Suprapubic skin (tissue), 4 donors: Measurements from ENCODE around the gene ARHGAP30. TPM values are rescaled to one million over a fixed set of nuclear protein-coding genes. Genes with fewer than 3 reads are reported as not detected.

Source experiments
- DNase-seq, 2 donors: peaks; one replicate each; pipeline ENCODE4 v3.0.0-alpha.2; 2019; ENCODE audit warnings: low spot score in 2 of 2
- H3K27ac ChIP-seq: fragments of 200-600 bp; sonication (generic); one replicate; pipeline ENCODE4 v1.5.1; 2019
- H3K27me3 ChIP-seq: fragments of 200-600 bp; sonication (generic); one replicate; pipeline ENCODE4 v1.5.1; 2019
- H3K36me3 ChIP-seq: fragments of 200-600 bp; sonication (generic); one replicate; pipeline ENCODE4 v1.5.1; 2019
- H3K4me1 ChIP-seq: fragments of 200-600 bp; sonication (generic); one replicate; pipeline ENCODE4 v1.5.1; 2019
- H3K4me3 ChIP-seq: fragments of 200-600 bp; sonication (generic); one replicate; pipeline ENCODE4 v1.5.1; 2019; ENCODE audit warnings: mild to moderate bottlenecking
- H3K9me3 ChIP-seq: fragments of 200-600 bp; sonication (generic); one replicate; pipeline ENCODE4 v1.5.1; 2019
- EP300 ChIP-seq: sonication (generic); formaldehyde crosslinking; IDR thresholded peaks from one replicate; pipeline ENCODE4 v1.6.1; 2017; ENCODE audit warnings: antibody characterized with exemption
- POLR2A ChIP-seq, 2 donors: fragments of 450-650 bp; IDR thresholded peaks; one replicate each; pipeline ENCODE4 v1.6.1; 2017; ENCODE audit warnings: antibody characterized with exemption in 2 of 2, mild to moderate bottlenecking in 2 of 2, moderate library complexity in 2 of 2
- POLR2AphosphoS5 ChIP-seq, 3 donors: sonication (generic); formaldehyde crosslinking; IDR thresholded peaks; one replicate each; pipeline ENCODE4 v1.6.1; 2017; ENCODE audit warnings: antibody characterized with exemption in 3 of 3
- WGBS: methylation state at CpG from one replicate; pipeline ENCODE4 v1.1.5; 2018; 5-methylcytosine and 5-hydroxymethylcytosine counted together
- total RNA-seq, 4 donors: library from RNA; depleted of rRNA; stranded (reverse); fragments of >200 nt; gene quantifications; one replicate each; pipeline ENCODE4 v1.1.0, GENCODE V29; 2016
- TF ChIP-seq, protein P1 (sequence below), 2 donors: fragments of 200-600 bp in 1 of 2; fragments of 450-650 bp in 1 of 2; sonication (generic) in 1 of 2; IDR thresholded peaks; one replicate each; pipeline ENCODE4 v1.5.1; 2016 to 2019; ENCODE audit warnings: antibody characterized with exemption in 2 of 2, mild to moderate bottlenecking in 1 of 2, moderate library complexity in 1 of 2

The ARHGAP30 gene
- total RNA-seq, 4 donors from 2014 or later: 12.3 to 46.2 (median 14.5) TPM

DNA sequence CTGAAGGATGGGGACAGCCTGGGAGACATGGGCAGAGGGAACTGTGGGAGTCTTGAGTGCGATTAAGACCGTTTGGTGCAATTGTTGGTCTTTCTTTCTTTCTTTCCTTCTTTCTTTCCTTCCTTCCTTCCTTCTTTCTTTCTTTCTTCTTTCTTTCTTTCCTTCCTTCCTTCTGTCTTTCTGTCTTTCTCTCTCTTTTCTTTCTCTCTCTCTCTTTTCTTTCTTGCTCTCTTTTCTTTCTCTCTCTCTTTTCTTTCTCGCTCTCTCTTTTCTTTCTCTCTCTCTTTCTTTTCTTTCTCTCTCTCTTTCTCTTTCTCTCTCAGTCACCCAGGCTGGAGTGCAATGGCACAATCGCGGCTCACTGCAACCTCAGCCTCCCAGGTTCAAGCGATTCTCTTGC lies 25.5 kb upstream of the ARHGAP30 start:
- Histone ChIP-seq H3K9me3 (no peaks in the 10 kb centered on the region), H3K4me3 (no peak overlapping the region), H3K36me3 (no peaks in the 10 kb centered on the region), H3K27me3 (no peaks in the 10 kb centered on the region), H3K27ac (no peak overlapping the region), H3K4me1 (peaks cover 48% of the 10 kb centered on the region)
- no peak for DNase-seq
- WGBS: 88% methylated on average over 6 of the region's 6 CpGs
- TF ChIP-seq, protein P1, sequence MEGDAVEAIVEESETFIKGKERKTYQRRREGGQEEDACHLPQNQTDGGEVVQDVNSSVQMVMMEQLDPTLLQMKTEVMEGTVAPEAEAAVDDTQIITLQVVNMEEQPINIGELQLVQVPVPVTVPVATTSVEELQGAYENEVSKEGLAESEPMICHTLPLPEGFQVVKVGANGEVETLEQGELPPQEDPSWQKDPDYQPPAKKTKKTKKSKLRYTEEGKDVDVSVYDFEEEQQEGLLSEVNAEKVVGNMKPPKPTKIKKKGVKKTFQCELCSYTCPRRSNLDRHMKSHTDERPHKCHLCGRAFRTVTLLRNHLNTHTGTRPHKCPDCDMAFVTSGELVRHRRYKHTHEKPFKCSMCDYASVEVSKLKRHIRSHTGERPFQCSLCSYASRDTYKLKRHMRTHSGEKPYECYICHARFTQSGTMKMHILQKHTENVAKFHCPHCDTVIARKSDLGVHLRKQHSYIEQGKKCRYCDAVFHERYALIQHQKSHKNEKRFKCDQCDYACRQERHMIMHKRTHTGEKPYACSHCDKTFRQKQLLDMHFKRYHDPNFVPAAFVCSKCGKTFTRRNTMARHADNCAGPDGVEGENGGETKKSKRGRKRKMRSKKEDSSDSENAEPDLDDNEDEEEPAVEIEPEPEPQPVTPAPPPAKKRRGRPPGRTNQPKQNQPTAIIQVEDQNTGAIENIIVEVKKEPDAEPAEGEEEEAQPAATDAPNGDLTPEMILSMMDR (IDR thresholded peaks at IDR 0.05): no peak
- no peak for TF ChIP-seq POLR2A (IDR thresholded peaks at IDR 0.05)
- no peak for TF ChIP-seq POLR2AphosphoS5 (IDR thresholded peaks at IDR 0.05)
- no peak for TF ChIP-seq EP300

- Histone ChIP-seq H3K27me3 (no peaks in the 10 kb centered on the region), H3K9me3 (no peaks in the 10 kb centered on the region), H3K4me1 (peaks cover 55% of the 10 kb centered on the region), H3K36me3 (no peaks in the 10 kb centered on the region), H3K4me3 (no peak overlapping the region), H3K27ac (no peak overlapping the region)
- WGBS: 95% methylated on average over 14 of the region's 14 CpGs
- TF ChIP-seq POLR2A (IDR thresholded peaks at IDR 0.05): no peak
- no peak for TF ChIP-seq EP300
- TF ChIP-seq, protein P1 (IDR thresholded peaks at IDR 0.05): no peak
- DNase-seq: no peak
Measured at GRCh38 chr1:161094481-161094880, 24.8 kb upstream of the ARHGAP30 start.

DNA sequence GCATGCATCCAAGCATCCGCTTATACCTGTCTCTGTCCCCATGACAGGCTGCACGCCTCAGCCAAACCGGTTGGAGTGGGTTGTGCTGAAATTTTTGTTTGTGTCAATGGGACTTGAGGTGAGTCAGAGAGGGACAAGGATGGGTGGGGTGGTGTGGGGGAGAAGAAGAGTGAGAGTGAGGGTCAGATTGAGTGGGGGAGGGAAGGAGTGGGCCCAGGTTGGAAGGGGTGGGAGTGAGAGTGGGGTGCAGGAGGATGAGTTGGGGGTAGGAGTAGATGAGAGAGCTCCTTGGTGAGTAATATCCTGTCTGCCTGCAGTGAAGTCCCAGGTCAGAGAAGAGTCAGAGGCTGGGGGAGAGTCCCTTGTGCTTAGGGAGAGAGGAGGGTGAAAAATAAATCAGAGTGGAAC lies 22.9 kb upstream of the ARHGAP30 start:
- H3K9me3 ChIP-seq: no peaks in the 10 kb centered on the region
- H3K27ac ChIP-seq: peak overlapping the region; percentile 52
- H3K27me3 ChIP-seq: no peaks in the 10 kb centered on the region
- TF ChIP-seq EP300 (no peak), POLR2AphosphoS5 (IDR thresholded peaks at IDR 0.05) (peak in 2 of 3 donors; percentile 6 to 25)
- peaks cover 49% of the 10 kb centered on the region for H3K4me1 ChIP-seq
- WGBS: 56% methylated on average over 3 of the region's 3 CpGs
- no peak overlapping the region for H3K4me3 ChIP-seq
- H3K36me3 ChIP-seq: no peaks in the 10 kb centered on the region
- no peak for DNase-seq

DNA sequence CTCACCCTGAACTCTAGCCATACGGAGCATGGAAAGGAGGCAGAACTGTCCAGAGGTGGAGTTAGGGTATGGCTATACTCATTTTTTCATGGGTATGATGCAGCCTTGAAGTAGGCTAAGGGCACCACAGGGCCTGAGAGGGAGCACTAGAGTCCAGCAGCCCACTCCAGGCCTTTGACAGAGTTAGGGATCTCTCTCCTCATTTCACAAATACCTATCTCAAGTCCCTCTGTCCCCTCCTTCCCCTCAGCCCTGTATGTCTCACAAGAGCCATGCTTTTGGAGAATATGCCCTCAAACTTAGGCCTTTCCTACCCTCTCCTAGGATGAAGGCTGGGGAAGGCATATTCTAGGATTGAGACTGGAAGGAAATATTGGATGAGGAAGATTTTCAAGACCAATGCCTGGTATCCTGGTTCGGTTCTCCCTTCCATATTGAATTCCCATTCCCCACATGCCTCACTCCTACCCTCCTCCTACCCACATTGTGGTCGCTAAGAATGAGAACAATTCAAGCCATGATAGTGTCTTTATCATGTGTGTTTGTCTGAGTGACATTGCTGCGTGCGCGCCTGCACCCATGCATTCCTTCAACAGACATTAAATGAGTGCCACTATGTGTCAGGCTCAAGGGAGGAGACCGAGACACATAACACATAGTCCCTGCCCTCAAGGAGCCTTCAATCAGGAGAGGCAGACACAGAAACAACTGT lies 22.3 kb upstream of the ARHGAP30 start:
- Histone ChIP-seq H3K9me3 (no peaks in the 10 kb centered on the region), H3K4me1 (peaks cover 43% of the 10 kb centered on the region), H3K4me3 (no peak overlapping the region), H3K27me3 (no peaks in the 10 kb centered on the region), H3K36me3 (no peaks in the 10 kb centered on the region), H3K27ac (peak overlapping the region; percentile 59)
- WGBS: 83% methylated on average over 7 of the region's 7 CpGs
- TF ChIP-seq POLR2A (IDR thresholded peaks at IDR 0.05): no peak
- TF ChIP-seq POLR2AphosphoS5 (IDR thresholded peaks at IDR 0.05): no peak
- no peak for TF ChIP-seq EP300
- TF ChIP-seq, protein P1 (IDR thresholded peaks at IDR 0.05): no peak
- peak in 1 of 2 donors; percentile 31 for DNase-seq

DNA sequence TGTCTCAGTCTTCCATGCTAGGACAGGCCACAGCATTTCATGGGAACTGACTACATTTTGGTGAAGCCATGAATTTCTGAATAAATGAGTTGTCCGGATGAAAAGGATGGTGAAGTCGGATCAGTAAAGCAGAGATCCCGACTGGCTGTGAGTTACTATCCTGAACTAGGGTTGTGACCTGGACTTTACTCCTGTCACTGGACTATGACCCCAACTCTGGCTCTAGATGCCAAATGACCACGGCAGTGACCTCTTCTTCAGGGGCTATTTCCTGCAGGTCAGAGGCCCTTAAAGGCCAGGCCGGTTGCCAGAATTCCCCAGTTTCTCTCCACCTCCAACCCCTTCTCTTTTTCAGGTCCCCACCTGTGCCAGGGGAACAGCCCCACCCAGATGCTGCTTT lies 21.4 kb upstream of the ARHGAP30 start:
- Histone ChIP-seq H3K27me3 (no peaks in the 10 kb centered on the region), H3K36me3 (no peaks in the 10 kb centered on the region), H3K4me3 (no peak overlapping the region), H3K4me1 (peaks cover 34% of the 10 kb centered on the region), H3K9me3 (no peaks in the 10 kb centered on the region), H3K27ac (no peak overlapping the region)
- TF ChIP-seq POLR2A (IDR thresholded peaks at IDR 0.05) (no peak), EP300 (no peak), POLR2AphosphoS5 (IDR thresholded peaks at IDR 0.05) (no peak)
- TF ChIP-seq, protein P1 (IDR thresholded peaks at IDR 0.05): no peak
- DNase-seq: no peak
- 84% methylated on average over 5 of the region's 5 CpGs for WGBS
